Fibroblast of the aortic adventitia (primary cell): ENCODE data around the gene TNRC18. TPM values are rescaled to one million over a fixed set of nuclear protein-coding genes. Genes with fewer than 3 reads are reported as not detected.
"Not testable (repeated sequence)": the region's sequence is repeated elsewhere in the genome, so short reads cannot be mapped to it uniquely, and the experiment has no call there.

Experiments used
- DNase-seq: peaks from one replicate; pipeline ENCODE4 v3.0.0-alpha.2; 2010; ENCODE audit warnings: low read depth
- H3K4me3 ChIP-seq: 2 replicates; pipeline ENCODE4 v1.5.1; 2011; ENCODE audit warnings: low read depth, mild to moderate bottlenecking, control low read depth, low read length, moderate library complexity
- CTCF ChIP-seq: IDR thresholded peaks from 2 replicates; pipeline ENCODE4 v1.5.1; 2011; ENCODE audit warnings: mild to moderate bottlenecking, low read length, control low read depth, inconsistent platforms; ENCODE audit not compliant: insufficient read depth
- total RNA-seq: library from RNA; depleted of rRNA; stranded (reverse); fragments of >200 nt; gene quantifications from 2 replicates; pipeline ENCODE4 v1.2.3, GENCODE V29; 2012; ENCODE audit warnings: low replicate concordance

TNRC18 gene
- total RNA-seq, 1 donor: 57.8 TPM

DNA sequence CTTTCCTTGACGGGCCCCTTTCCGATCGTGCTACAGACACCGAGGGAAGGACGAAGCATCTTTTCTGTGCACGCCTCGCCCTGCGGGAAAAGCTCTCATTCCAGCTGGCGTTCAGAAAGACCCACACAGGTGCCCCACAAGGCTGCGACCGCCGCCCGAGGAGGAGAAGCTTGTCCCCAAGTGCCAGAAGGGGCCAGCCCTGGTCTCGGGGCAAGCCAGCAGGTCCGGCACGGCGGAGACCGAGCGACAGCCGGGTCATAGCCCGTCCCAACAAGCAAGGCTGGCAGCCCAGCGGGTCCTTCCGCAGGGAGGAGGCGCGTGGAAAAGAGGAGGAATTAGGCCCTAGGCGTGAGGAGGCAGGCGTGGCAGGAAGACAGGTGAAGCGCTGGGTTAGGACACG lies 62.7 kb downstream of the TNRC18 start:
- no peak overlapping the region for H3K4me3 ChIP-seq
- no peak for TF ChIP-seq CTCF
- no peak for DNase-seq

DNA sequence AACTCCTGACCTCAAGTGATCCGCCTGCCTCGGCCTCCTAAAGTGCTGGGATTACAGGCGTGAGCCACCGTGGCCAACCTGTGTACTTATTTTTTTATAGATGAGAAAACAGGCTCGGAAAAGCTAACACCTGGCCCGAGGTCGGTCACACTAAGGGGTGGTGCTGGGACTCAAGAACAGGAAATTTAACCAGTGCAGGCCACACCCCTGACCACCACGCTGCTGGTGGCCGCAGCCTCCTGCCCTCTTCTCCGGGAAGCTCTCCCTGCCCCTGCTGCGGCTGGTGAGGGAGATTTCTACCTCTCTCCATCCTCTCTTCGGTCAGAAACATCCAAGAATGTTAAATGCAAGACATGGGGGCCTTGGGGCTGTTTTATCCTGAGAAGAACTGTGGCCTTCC lies 63.2 kb downstream of the TNRC18 start:
- no peak overlapping the region for H3K4me3 ChIP-seq
- TF ChIP-seq CTCF: no peak
- no peak for DNase-seq

GRCh38 chr7:5360021-5360420 lies 63.6 kb downstream of the TNRC18 start:
- not testable (repeated sequence) for H3K4me3 ChIP-seq, DNase-seq

- no peak overlapping the region for H3K4me3 ChIP-seq
- no peak for TF ChIP-seq CTCF
- no peak for DNase-seq
Observed at GRCh38 chr7:5359344-5359743, 64.3 kb downstream of the TNRC18 start.

DNA sequence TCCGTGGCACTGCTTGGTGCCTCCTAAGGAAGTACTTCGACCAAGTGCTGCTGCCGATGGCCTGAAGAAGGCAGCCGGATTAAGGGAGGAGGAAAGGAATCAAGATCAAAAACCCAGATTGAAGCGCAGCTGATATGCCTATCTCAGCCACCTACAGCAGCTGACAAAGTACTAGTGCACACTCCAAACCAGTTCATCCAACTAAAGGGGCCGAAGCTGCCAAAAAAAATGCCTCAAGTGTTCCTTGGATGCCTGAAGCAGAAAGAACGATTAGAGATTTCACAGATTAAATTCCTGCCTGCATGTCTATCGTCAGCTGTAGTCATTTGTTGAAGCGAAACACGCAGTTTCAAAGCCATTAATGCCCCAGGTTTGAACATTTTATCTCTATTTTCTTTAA lies 65.7 kb downstream of the TNRC18 start:
- peak; percentile 33 for DNase-seq
- no peak overlapping the region for H3K4me3 ChIP-seq
- no peak for TF ChIP-seq CTCF

GRCh38 chr7:5356751-5357119 lies 66.9 kb downstream of the TNRC18 start:
- no peak for TF ChIP-seq CTCF
- no peak overlapping the region for H3K4me3 ChIP-seq
- no peak for DNase-seq

DNA sequence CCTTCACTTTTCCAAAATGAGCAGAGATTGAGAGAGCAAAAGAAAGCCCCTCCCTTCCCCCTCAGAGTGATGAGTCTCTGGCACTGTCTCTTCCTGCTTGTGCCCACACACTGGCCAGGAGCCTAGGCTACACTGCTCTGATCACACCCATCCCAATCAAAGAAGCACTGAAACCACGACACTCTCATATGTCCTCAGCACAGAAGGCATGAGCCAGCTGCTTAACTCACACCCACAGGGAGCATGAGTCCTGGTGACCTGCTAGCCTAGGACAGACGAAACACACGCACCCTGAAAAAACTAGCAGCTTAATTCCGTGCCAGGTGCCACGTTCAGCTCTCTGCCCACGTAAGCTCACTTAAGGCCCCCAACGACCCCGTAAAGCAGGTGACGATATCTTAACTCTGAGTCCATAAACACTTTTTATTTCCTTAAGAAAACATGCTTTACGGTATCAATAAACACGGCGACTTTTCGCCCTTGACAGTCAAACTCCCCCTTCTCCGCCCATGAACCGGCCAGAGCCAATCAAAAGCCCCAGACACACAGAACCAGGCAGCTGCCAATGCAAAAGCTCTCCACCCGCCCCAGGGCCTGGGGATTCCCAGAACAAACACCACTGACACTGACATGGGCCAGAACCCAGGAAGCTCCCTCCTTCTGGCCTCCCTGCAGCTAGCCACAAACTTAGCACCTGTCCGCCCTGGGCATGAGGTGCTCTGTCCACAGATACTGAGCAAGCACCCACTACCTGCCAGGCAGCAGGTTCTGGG lies 69.0 kb downstream of the TNRC18 start:
- peak; percentile 60 for DNase-seq
- TF ChIP-seq CTCF: no peak
- no peak overlapping the region for H3K4me3 ChIP-seq
